ENCODE results near the gene COL19A1. TPM values are rescaled to one million over a fixed set of nuclear protein-coding genes. Genes with fewer than 3 reads are reported as not detected.
"Not testable (repeated sequence)": the region's sequence is repeated elsewhere in the genome, so short reads cannot be mapped to it uniquely, and the experiment has no call there.

COL19A1 gene
- total RNA-seq, 1 donor from 2014 or later: not detected

GRCh38 chr6:69913361-69913760, 47.0 kb downstream of the COL19A1 start:
- TF ChIP-seq, protein P1, sequence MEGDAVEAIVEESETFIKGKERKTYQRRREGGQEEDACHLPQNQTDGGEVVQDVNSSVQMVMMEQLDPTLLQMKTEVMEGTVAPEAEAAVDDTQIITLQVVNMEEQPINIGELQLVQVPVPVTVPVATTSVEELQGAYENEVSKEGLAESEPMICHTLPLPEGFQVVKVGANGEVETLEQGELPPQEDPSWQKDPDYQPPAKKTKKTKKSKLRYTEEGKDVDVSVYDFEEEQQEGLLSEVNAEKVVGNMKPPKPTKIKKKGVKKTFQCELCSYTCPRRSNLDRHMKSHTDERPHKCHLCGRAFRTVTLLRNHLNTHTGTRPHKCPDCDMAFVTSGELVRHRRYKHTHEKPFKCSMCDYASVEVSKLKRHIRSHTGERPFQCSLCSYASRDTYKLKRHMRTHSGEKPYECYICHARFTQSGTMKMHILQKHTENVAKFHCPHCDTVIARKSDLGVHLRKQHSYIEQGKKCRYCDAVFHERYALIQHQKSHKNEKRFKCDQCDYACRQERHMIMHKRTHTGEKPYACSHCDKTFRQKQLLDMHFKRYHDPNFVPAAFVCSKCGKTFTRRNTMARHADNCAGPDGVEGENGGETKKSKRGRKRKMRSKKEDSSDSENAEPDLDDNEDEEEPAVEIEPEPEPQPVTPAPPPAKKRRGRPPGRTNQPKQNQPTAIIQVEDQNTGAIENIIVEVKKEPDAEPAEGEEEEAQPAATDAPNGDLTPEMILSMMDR (IDR thresholded peaks at IDR 0.05): no peak
- intact Hi-C loops (cut with DNase I): no loop called here
- Histone ChIP-seq H3K27me3 (no peaks in the 10 kb centered on the region), H3K4me1 (no peaks in the 10 kb centered on the region), H3K27ac (no peak overlapping the region), H3K9me3 (no peaks in the 10 kb centered on the region), H3K4me3 (no peak overlapping the region), H3K36me3 (no peaks in the 10 kb centered on the region)
- DNase-seq (no peak), ATAC-seq (no peak)

GRCh38 chr6:69914015-69914485, 47.7 kb downstream of the COL19A1 start:
- no peaks in the 10 kb centered on the region for H3K9me3 ChIP-seq
- TF ChIP-seq, protein P1 (IDR thresholded peaks at IDR 0.05): no peak
- no peaks in the 10 kb centered on the region for H3K36me3 ChIP-seq
- H3K4me3 ChIP-seq: no peak overlapping the region
- DNase-seq (no peak), ATAC-seq (no peak)
- H3K27ac ChIP-seq: no peak overlapping the region
- no peaks in the 10 kb centered on the region for H3K27me3 ChIP-seq
- intact Hi-C loops (cut with DNase I): no loop called here
- no peaks in the 10 kb centered on the region for H3K4me1 ChIP-seq

DNA sequence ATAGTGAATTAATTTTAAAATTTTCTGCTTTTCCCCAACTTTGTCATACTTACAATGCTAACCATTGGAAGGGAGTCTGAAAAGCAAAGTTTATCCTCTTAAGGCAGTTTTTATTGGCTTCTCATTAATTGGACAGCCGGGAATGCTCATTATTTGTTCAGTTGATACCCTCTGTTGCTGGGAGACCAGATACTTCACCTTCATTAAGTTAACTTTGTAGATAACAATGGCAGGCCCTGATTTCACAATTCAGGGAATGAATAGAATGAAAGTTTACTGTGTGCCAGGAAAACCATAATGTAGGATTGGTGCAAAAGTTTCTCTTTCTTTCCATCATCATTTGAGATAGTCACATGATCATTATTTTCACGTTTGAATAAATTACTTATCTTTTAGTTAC, 49.0 kb downstream of the COL19A1 start:
- ATAC-seq (no peak), DNase-seq (no peak)
- no peaks in the 10 kb centered on the region for H3K9me3 ChIP-seq
- H3K4me3 ChIP-seq: no peak overlapping the region
- intact Hi-C loops (cut with DNase I): no loop called here
- H3K36me3 ChIP-seq: no peaks in the 10 kb centered on the region
- no peak overlapping the region for H3K27ac ChIP-seq
- no peaks in the 10 kb centered on the region for H3K4me1 ChIP-seq
- TF ChIP-seq, protein P1 (IDR thresholded peaks at IDR 0.05): no peak
- no peaks in the 10 kb centered on the region for H3K27me3 ChIP-seq

DNA sequence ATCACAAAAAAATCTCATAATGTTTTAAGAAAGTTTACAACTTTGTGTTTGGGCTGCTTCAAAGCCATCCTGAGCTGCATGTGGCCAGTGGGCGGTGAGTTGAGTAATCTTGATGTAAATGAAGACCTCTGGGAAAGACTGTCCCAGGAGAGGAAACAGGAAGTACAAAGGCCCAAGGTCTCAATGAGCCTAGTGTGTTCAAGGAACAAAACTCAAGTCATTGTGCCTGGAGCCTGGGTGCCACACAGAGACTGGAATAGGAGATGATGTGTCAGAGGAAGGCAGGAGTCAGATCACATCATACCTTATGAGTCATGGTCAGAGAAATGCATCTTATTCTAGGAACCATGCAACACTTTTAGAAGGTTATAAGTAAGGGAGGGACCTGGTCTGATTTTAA, 51.5 kb downstream of the COL19A1 start:
- H3K27ac ChIP-seq: no peak overlapping the region
- H3K27me3 ChIP-seq: no peaks in the 10 kb centered on the region
- H3K9me3 ChIP-seq: no peaks in the 10 kb centered on the region
- no peaks in the 10 kb centered on the region for H3K36me3 ChIP-seq
- TF ChIP-seq, protein P1 (IDR thresholded peaks at IDR 0.05): no peak
- no peak overlapping the region for H3K4me3 ChIP-seq
- intact Hi-C loops (cut with DNase I): no loop called here
- no peaks in the 10 kb centered on the region for H3K4me1 ChIP-seq
- DNase-seq: no peak
- no peak for ATAC-seq

- H3K9me3 ChIP-seq: no peaks in the 10 kb centered on the region
- H3K4me1 ChIP-seq: no peaks in the 10 kb centered on the region
- no peak overlapping the region for H3K4me3 ChIP-seq
- DNase-seq (no peak), ATAC-seq (no peak)
- TF ChIP-seq, protein P1 (IDR thresholded peaks at IDR 0.05): no peak
- H3K27ac ChIP-seq: no peak overlapping the region
- H3K36me3 ChIP-seq: no peaks in the 10 kb centered on the region
- intact Hi-C loops (cut with DNase I): no loop called here
- H3K27me3 ChIP-seq: no peaks in the 10 kb centered on the region
These were observed 52.6 kb downstream of the COL19A1 start for GRCh38 chr6:69918813-69919475.

- intact Hi-C loops (cut with DNase I); H3K36me3 ChIP-seq; H3K4me3 ChIP-seq; DNase-seq; H3K27ac ChIP-seq; H3K9me3 ChIP-seq; H3K27me3 ChIP-seq; ATAC-seq; H3K4me1 ChIP-seq: not testable (repeated sequence)
These were observed 54.7 kb downstream of the COL19A1 start for GRCh38 chr6:69921066-69921465.

- DNase-seq; H3K27me3 ChIP-seq; ATAC-seq; intact Hi-C loops (cut with DNase I); H3K27ac ChIP-seq; H3K4me3 ChIP-seq; H3K9me3 ChIP-seq; H3K4me1 ChIP-seq; H3K36me3 ChIP-seq: not testable (repeated sequence)
These were observed 55.3 kb downstream of the COL19A1 start for GRCh38 chr6:69921611-69922010.
